Measurements from ENCODE around the gene KCNQ2.
"Not testable (repeated sequence)": the region's sequence is repeated elsewhere in the genome, so short reads cannot be mapped to it uniquely, and the experiment has no call there.

The KCNQ2 gene

GRCh38 chr20:63383556-63383955 is 88.9 kb downstream of the KCNQ2 start:
- no peak for ATAC-seq
- H3K27ac Mint-ChIP-seq: no peak overlapping the region
- H3K9me3 Mint-ChIP-seq: peaks cover 13% of the 10 kb centered on the region
- no peaks in the 10 kb centered on the region for H3K36me3 Mint-ChIP-seq
- DNase-seq (ENCODE audit: low spot score in 2 of 2): no peak
- H3K4me1 Mint-ChIP-seq: no peaks in the 10 kb centered on the region
- no peak overlapping the region for H3K4me3 Mint-ChIP-seq

GRCh38 chr20:63382551-63383300 is 89.7 kb downstream of the KCNQ2 start:
- ATAC-seq (no peak), DNase-seq (ENCODE audit: low spot score in 2 of 2) (no peak)
- Mint-ChIP-seq H3K36me3 (no peaks in the 10 kb centered on the region), H3K4me1 (no peaks in the 10 kb centered on the region), H3K9me3 (peaks cover 13% of the 10 kb centered on the region), H3K4me3 (no peak overlapping the region), H3K27ac (no peak overlapping the region)

- Mint-ChIP-seq H3K4me1 (no peaks in the 10 kb centered on the region), H3K4me3 (no peak overlapping the region), H3K27ac (no peak overlapping the region), H3K36me3 (no peaks in the 10 kb centered on the region), H3K9me3 (peaks cover 10% of the 10 kb centered on the region)
- DNase-seq (ENCODE audit: low spot score in 2 of 2) (peak; percentile 22 to 69), ATAC-seq (peak; percentile 33)
These were observed 90.5 kb downstream of the KCNQ2 start for GRCh38 chr20:63381781-63382431.

- ATAC-seq (no peak), DNase-seq (ENCODE audit: low spot score in 2 of 2) (no peak)
- no peak overlapping the region for H3K27ac Mint-ChIP-seq
- H3K4me1 Mint-ChIP-seq: no peaks in the 10 kb centered on the region
- peaks cover 2% of the 10 kb centered on the region for H3K9me3 Mint-ChIP-seq
- H3K36me3 Mint-ChIP-seq: no peaks in the 10 kb centered on the region
- no peak overlapping the region for H3K4me3 Mint-ChIP-seq
These were observed 92.0 kb downstream of the KCNQ2 start for GRCh38 chr20:63380346-63380870.

GRCh38 chr20:63379872-63380271 is 92.6 kb downstream of the KCNQ2 start:
- ATAC-seq, H3K4me1 Mint-ChIP-seq: not testable (repeated sequence)

GRCh38 chr20:63379296-63379695 is 93.2 kb downstream of the KCNQ2 start:
- Mint-ChIP-seq H3K4me3 (no peak overlapping the region), H3K4me1 (no peaks in the 10 kb centered on the region), H3K9me3 (no peaks in the 10 kb centered on the region), H3K36me3 (no peaks in the 10 kb centered on the region), H3K27ac (no peak overlapping the region)
- DNase-seq (ENCODE audit: low spot score in 2 of 2): no peak
- no peak for ATAC-seq

More at GRCh38 chr20:63379872-63380271, 92.6 kb downstream of the KCNQ2 start:
- H3K4me3 Mint-ChIP-seq; H3K9me3 Mint-ChIP-seq; DNase-seq (ENCODE audit: low spot score in 2 of 2); H3K36me3 Mint-ChIP-seq; H3K27ac Mint-ChIP-seq: not testable (repeated sequence)

GRCh38 chr20:63378626-63379025 is 93.8 kb downstream of the KCNQ2 start:
- no peak overlapping the region for H3K27ac Mint-ChIP-seq
- no peak overlapping the region for H3K4me3 Mint-ChIP-seq
- no peaks in the 10 kb centered on the region for H3K9me3 Mint-ChIP-seq
- DNase-seq (ENCODE audit: low spot score in 2 of 2): no peak
- ATAC-seq: no peak
- H3K4me1 Mint-ChIP-seq: no peaks in the 10 kb centered on the region
- H3K36me3 Mint-ChIP-seq: no peaks in the 10 kb centered on the region

GRCh38 chr20:63377951-63378381 is 94.5 kb downstream of the KCNQ2 start:
- no peak overlapping the region for H3K27ac Mint-ChIP-seq
- H3K4me3 Mint-ChIP-seq: no peak overlapping the region
- no peaks in the 10 kb centered on the region for H3K36me3 Mint-ChIP-seq
- no peaks in the 10 kb centered on the region for H3K9me3 Mint-ChIP-seq
- H3K4me1 Mint-ChIP-seq: no peaks in the 10 kb centered on the region
- no peak for ATAC-seq
- DNase-seq (ENCODE audit: low spot score in 2 of 2): no peak

GRCh38 chr20:63377256-63377941 is 95.1 kb downstream of the KCNQ2 start:
- no peak for ATAC-seq
- no peak for DNase-seq (ENCODE audit: low spot score in 2 of 2)
- no peaks in the 10 kb centered on the region for H3K36me3 Mint-ChIP-seq
- H3K4me1 Mint-ChIP-seq: no peaks in the 10 kb centered on the region
- H3K4me3 Mint-ChIP-seq: no peak overlapping the region
- H3K9me3 Mint-ChIP-seq: no peaks in the 10 kb centered on the region
- H3K27ac Mint-ChIP-seq: no peak overlapping the region

- H3K36me3 Mint-ChIP-seq: no peaks in the 10 kb centered on the region
- ATAC-seq (no peak), DNase-seq (ENCODE audit: low spot score in 2 of 2) (no peak)
- no peak overlapping the region for H3K27ac Mint-ChIP-seq
- no peaks in the 10 kb centered on the region for H3K4me1 Mint-ChIP-seq
- no peaks in the 10 kb centered on the region for H3K9me3 Mint-ChIP-seq
- no peak overlapping the region for H3K4me3 Mint-ChIP-seq
These were observed 95.9 kb downstream of the KCNQ2 start for GRCh38 chr20:63376283-63377250.

- Mint-ChIP-seq H3K36me3 (no peaks in the 10 kb centered on the region), H3K4me1 (no peaks in the 10 kb centered on the region), H3K27ac (no peak overlapping the region), H3K4me3 (no peak overlapping the region), H3K9me3 (no peaks in the 10 kb centered on the region)
- ATAC-seq (no peak), DNase-seq (ENCODE audit: low spot score in 2 of 2) (no peak)
These were observed 97.0 kb downstream of the KCNQ2 start for GRCh38 chr20:63375438-63375837.

GRCh38 chr20:63374504-63374903 is 98.0 kb downstream of the KCNQ2 start:
- DNase-seq (ENCODE audit: low spot score in 2 of 2) (no peak), ATAC-seq (no peak)
- Mint-ChIP-seq H3K4me3 (no peak overlapping the region), H3K27ac (no peak overlapping the region), H3K36me3 (no peaks in the 10 kb centered on the region), H3K4me1 (no peaks in the 10 kb centered on the region), H3K9me3 (no peaks in the 10 kb centered on the region)

GRCh38 chr20:63373996-63374395 is 98.5 kb downstream of the KCNQ2 start:
- Mint-ChIP-seq H3K36me3 (no peaks in the 10 kb centered on the region), H3K4me1 (no peaks in the 10 kb centered on the region), H3K9me3 (no peaks in the 10 kb centered on the region), H3K27ac (no peak overlapping the region), H3K4me3 (no peak overlapping the region)
- ATAC-seq: no peak
- no peak for DNase-seq (ENCODE audit: low spot score in 2 of 2)

GRCh38 chr20:63372971-63373885 is 99.2 kb downstream of the KCNQ2 start:
- no peak overlapping the region for H3K27ac Mint-ChIP-seq
- no peaks in the 10 kb centered on the region for H3K4me1 Mint-ChIP-seq
- H3K4me3 Mint-ChIP-seq: no peak overlapping the region
- DNase-seq (ENCODE audit: low spot score in 2 of 2): no peak
- no peaks in the 10 kb centered on the region for H3K9me3 Mint-ChIP-seq
- ATAC-seq: no peak
- H3K36me3 Mint-ChIP-seq: no peaks in the 10 kb centered on the region
